ENCODE measurements around the gene EIF3CL. TPM values are rescaled to one million over a fixed set of nuclear protein-coding genes. Genes with fewer than 3 reads are reported as not detected.
"Not testable (repeated sequence)": the region's sequence is repeated elsewhere in the genome, so short reads cannot be mapped to it uniquely, and the experiment has no call there.

The EIF3CL gene
- total and polyA plus RNA-seq, 2 donors (not counting 1 experiment from before 2014, with no cell fraction given) = 45.6 to 67.4 TPM

- H3K9me3 ChIP-seq (ENCODE audit: control insufficient read depth, insufficient read depth, low read depth, low read length); H3K36me3 ChIP-seq (ENCODE audit: control insufficient read depth, insufficient read depth, low read length); DNase-seq (ENCODE audit: low read depth in 2 of 2): not testable (repeated sequence)
These were observed 21.3 kb downstream of the EIF3CL start for GRCh38 chr16:28382177-28382867.

GRCh38 chr16:28377822-28378221 is 25.8 kb downstream of the EIF3CL start:
- not testable (repeated sequence) for H3K4me1 ChIP-seq (ENCODE audit: control insufficient read depth, extremely low read depth, insufficient read depth, low read length); H3K27ac ChIP-seq (ENCODE audit: insufficient read depth, low read length); H4K20me1 ChIP-seq (ENCODE audit: control insufficient read depth, extremely low read depth, insufficient read depth, low read length); H3K27me3 ChIP-seq (ENCODE audit: control insufficient read depth, insufficient read depth, low read length); H3K4me2 ChIP-seq (ENCODE audit: extremely low read depth, insufficient read depth, low read length); H3K4me3 ChIP-seq (replicated peaks in 1 of 4; ENCODE audit: control extremely low read depth in 1 of 4, insufficient read depth in 1 of 4, low read depth in 3 of 4, low read length in 4 of 4); H2AFZ ChIP-seq (ENCODE audit: low read length); H3K36me3 ChIP-seq (ENCODE audit: control insufficient read depth, insufficient read depth, low read length); H3K9me3 ChIP-seq (ENCODE audit: control insufficient read depth, insufficient read depth, low read depth, low read length); H3K9ac ChIP-seq (ENCODE audit: insufficient read depth, low read length); DNase-seq (ENCODE audit: low read depth in 2 of 2); H3K79me2 ChIP-seq (ENCODE audit: control insufficient read depth, insufficient read depth, low read length)

More at GRCh38 chr16:28382177-28382867, 21.3 kb downstream of the EIF3CL start:
- not testable (repeated sequence) for H3K9ac ChIP-seq (ENCODE audit: insufficient read depth, low read length); H2AFZ ChIP-seq (ENCODE audit: low read length); H3K27ac ChIP-seq (ENCODE audit: insufficient read depth, low read length); H3K4me1 ChIP-seq (ENCODE audit: control insufficient read depth, extremely low read depth, insufficient read depth, low read length); H3K4me3 ChIP-seq (replicated peaks in 1 of 4; ENCODE audit: control extremely low read depth in 1 of 4, insufficient read depth in 1 of 4, low read depth in 3 of 4, low read length in 4 of 4); H4K20me1 ChIP-seq (ENCODE audit: control insufficient read depth, extremely low read depth, insufficient read depth, low read length); H3K79me2 ChIP-seq (ENCODE audit: control insufficient read depth, insufficient read depth, low read length); H3K27me3 ChIP-seq (ENCODE audit: control insufficient read depth, insufficient read depth, low read length); H3K4me2 ChIP-seq (ENCODE audit: extremely low read depth, insufficient read depth, low read length)

- H3K9ac ChIP-seq (ENCODE audit: insufficient read depth, low read length); H3K4me3 ChIP-seq (replicated peaks in 1 of 4; ENCODE audit: control extremely low read depth in 1 of 4, insufficient read depth in 1 of 4, low read depth in 3 of 4, low read length in 4 of 4); H4K20me1 ChIP-seq (ENCODE audit: control insufficient read depth, extremely low read depth, insufficient read depth, low read length); H3K9me3 ChIP-seq (ENCODE audit: control insufficient read depth, insufficient read depth, low read depth, low read length); H3K27me3 ChIP-seq (ENCODE audit: control insufficient read depth, insufficient read depth, low read length); H3K4me2 ChIP-seq (ENCODE audit: extremely low read depth, insufficient read depth, low read length); H3K36me3 ChIP-seq (ENCODE audit: control insufficient read depth, insufficient read depth, low read length); H3K79me2 ChIP-seq (ENCODE audit: control insufficient read depth, insufficient read depth, low read length); H3K4me1 ChIP-seq (ENCODE audit: control insufficient read depth, extremely low read depth, insufficient read depth, low read length); H2AFZ ChIP-seq (ENCODE audit: low read length); DNase-seq (ENCODE audit: low read depth in 2 of 2); H3K27ac ChIP-seq (ENCODE audit: insufficient read depth, low read length): not testable (repeated sequence)
These were observed 26.5 kb downstream of the EIF3CL start for GRCh38 chr16:28377108-28377625.

GRCh38 chr16:28375115-28375514 is 28.5 kb downstream of the EIF3CL start:
- not testable (repeated sequence) for H3K27me3 ChIP-seq (ENCODE audit: control insufficient read depth, insufficient read depth, low read length); H2AFZ ChIP-seq (ENCODE audit: low read length); DNase-seq (ENCODE audit: low read depth in 2 of 2); H4K20me1 ChIP-seq (ENCODE audit: control insufficient read depth, extremely low read depth, insufficient read depth, low read length); H3K27ac ChIP-seq (ENCODE audit: insufficient read depth, low read length); H3K9me3 ChIP-seq (ENCODE audit: control insufficient read depth, insufficient read depth, low read depth, low read length); H3K36me3 ChIP-seq (ENCODE audit: control insufficient read depth, insufficient read depth, low read length); H3K79me2 ChIP-seq (ENCODE audit: control insufficient read depth, insufficient read depth, low read length); H3K4me2 ChIP-seq (ENCODE audit: extremely low read depth, insufficient read depth, low read length); H3K9ac ChIP-seq (ENCODE audit: insufficient read depth, low read length); H3K4me3 ChIP-seq (replicated peaks in 1 of 4; ENCODE audit: control extremely low read depth in 1 of 4, insufficient read depth in 1 of 4, low read depth in 3 of 4, low read length in 4 of 4); H3K4me1 ChIP-seq (ENCODE audit: control insufficient read depth, extremely low read depth, insufficient read depth, low read length)

- H2AFZ ChIP-seq (ENCODE audit: low read length); H3K4me1 ChIP-seq (ENCODE audit: control insufficient read depth, extremely low read depth, insufficient read depth, low read length); H3K36me3 ChIP-seq (ENCODE audit: control insufficient read depth, insufficient read depth, low read length); H4K20me1 ChIP-seq (ENCODE audit: control insufficient read depth, extremely low read depth, insufficient read depth, low read length); H3K4me2 ChIP-seq (ENCODE audit: extremely low read depth, insufficient read depth, low read length); H3K79me2 ChIP-seq (ENCODE audit: control insufficient read depth, insufficient read depth, low read length); H3K27ac ChIP-seq (ENCODE audit: insufficient read depth, low read length); H3K27me3 ChIP-seq (ENCODE audit: control insufficient read depth, insufficient read depth, low read length); DNase-seq (ENCODE audit: low read depth in 2 of 2); H3K4me3 ChIP-seq (replicated peaks in 1 of 4; ENCODE audit: control extremely low read depth in 1 of 4, insufficient read depth in 1 of 4, low read depth in 3 of 4, low read length in 4 of 4); H3K9ac ChIP-seq (ENCODE audit: insufficient read depth, low read length); H3K9me3 ChIP-seq (ENCODE audit: control insufficient read depth, insufficient read depth, low read depth, low read length): not testable (repeated sequence)
These were observed 29.4 kb downstream of the EIF3CL start for GRCh38 chr16:28374281-28374680.

GRCh38 chr16:28367926-28368325 is 35.7 kb downstream of the EIF3CL start:
- H3K4me3 ChIP-seq (replicated peaks in 1 of 4; ENCODE audit: control extremely low read depth in 1 of 4, insufficient read depth in 1 of 4, low read depth in 3 of 4, low read length in 4 of 4); H2AFZ ChIP-seq (ENCODE audit: low read length); H3K9me3 ChIP-seq (ENCODE audit: control insufficient read depth, insufficient read depth, low read depth, low read length); H3K79me2 ChIP-seq (ENCODE audit: control insufficient read depth, insufficient read depth, low read length); DNase-seq (ENCODE audit: low read depth in 2 of 2); H3K9ac ChIP-seq (ENCODE audit: insufficient read depth, low read length); H3K4me2 ChIP-seq (ENCODE audit: extremely low read depth, insufficient read depth, low read length); H3K4me1 ChIP-seq (ENCODE audit: control insufficient read depth, extremely low read depth, insufficient read depth, low read length); H3K36me3 ChIP-seq (ENCODE audit: control insufficient read depth, insufficient read depth, low read length); H4K20me1 ChIP-seq (ENCODE audit: control insufficient read depth, extremely low read depth, insufficient read depth, low read length); H3K27ac ChIP-seq (ENCODE audit: insufficient read depth, low read length); H3K27me3 ChIP-seq (ENCODE audit: control insufficient read depth, insufficient read depth, low read length): not testable (repeated sequence)

Measured in fibroblast of lung (primary cell).